Panc1 (cell line): ENCODE data around the gene MRC2.

Experiments
- CTCF ChIP-seq: fragments of 450-650 bp; IDR thresholded peaks from 2 replicates; pipeline ENCODE4 v1.5.1; 2017; ENCODE audit warnings: mild to moderate bottlenecking
- POLR2AphosphoS5 ChIP-seq: IDR thresholded peaks from 2 replicates; pipeline ENCODE4 v1.6.1; 2012; ENCODE audit warnings: mild to moderate bottlenecking, low read depth, low read length, moderate library complexity
- REST ChIP-seq, 2 experiments: IDR thresholded peaks; 2 replicates each; pipeline ENCODE4 v1.6.1; 2011 to 2012; ENCODE audit warnings: low read depth in 2 of 2, control low read depth in 1 of 2, low read length in 1 of 2, mild to moderate bottlenecking in 1 of 2, moderate library complexity in 1 of 2; ENCODE audit not compliant: insufficient read depth in 1 of 2
- SIN3A ChIP-seq: IDR thresholded peaks from 2 replicates; pipeline ENCODE4 v1.6.1; 2012; ENCODE audit warnings: low read depth, mild to moderate bottlenecking, low read length, moderate library complexity, borderline replicate concordance; ENCODE audit not compliant: insufficient read depth
- TCF7L2 ChIP-seq: IDR thresholded peaks from 2 replicates; pipeline ENCODE4 v1.6.1; 2011; ENCODE audit warnings: mild to moderate bottlenecking, low read depth, low read length, inconsistent platforms

- TF ChIP-seq POLR2AphosphoS5 (no peak), CTCF (no peak), REST (IDR thresholded peaks at IDR 0.05; ENCODE audit: insufficient read depth in 1 of 2, low read depth in 2 of 2, low read length in 1 of 2) (no peak), SIN3A (no peak), TCF7L2 (no peak)
Measured at GRCh38 chr17:62649570-62649969, 22.1 kb downstream of the MRC2 start.
